Left lobe of liver (tissue), 2 donors: ENCODE results near the gene ORC5. TPM values are rescaled to one million over a fixed set of nuclear protein-coding genes. Genes with fewer than 3 reads are reported as not detected.
"Not testable (repeated sequence)": the region's sequence is repeated elsewhere in the genome, so short reads cannot be mapped to it uniquely, and the experiment has no call there.

Experiments
- ATAC-seq: fragments of 200-7000 bp; cut with Tn5 transposase; one replicate; pipeline ENCODE4 v1.9.1; 2020; ENCODE audit warnings: mild to moderate bottlenecking, moderate library complexity
- DNase-seq: peaks from one replicate; pipeline ENCODE4 v3.0.0-alpha.2; 2020; ENCODE audit warnings: low spot score
- total RNA-seq: library from RNA; stranded (reverse); gene quantifications from one replicate; pipeline ENCODE4 v1.2.1, GENCODE V29; 2021
- donor health status: DM: no; HTN: no; CAD: no; lungs with moderate emphysema.
- donor health status: DM: no; HTN: yes; CAD: no.

Gene ORC5
- total RNA-seq, result 13.9 TPM

DNA sequence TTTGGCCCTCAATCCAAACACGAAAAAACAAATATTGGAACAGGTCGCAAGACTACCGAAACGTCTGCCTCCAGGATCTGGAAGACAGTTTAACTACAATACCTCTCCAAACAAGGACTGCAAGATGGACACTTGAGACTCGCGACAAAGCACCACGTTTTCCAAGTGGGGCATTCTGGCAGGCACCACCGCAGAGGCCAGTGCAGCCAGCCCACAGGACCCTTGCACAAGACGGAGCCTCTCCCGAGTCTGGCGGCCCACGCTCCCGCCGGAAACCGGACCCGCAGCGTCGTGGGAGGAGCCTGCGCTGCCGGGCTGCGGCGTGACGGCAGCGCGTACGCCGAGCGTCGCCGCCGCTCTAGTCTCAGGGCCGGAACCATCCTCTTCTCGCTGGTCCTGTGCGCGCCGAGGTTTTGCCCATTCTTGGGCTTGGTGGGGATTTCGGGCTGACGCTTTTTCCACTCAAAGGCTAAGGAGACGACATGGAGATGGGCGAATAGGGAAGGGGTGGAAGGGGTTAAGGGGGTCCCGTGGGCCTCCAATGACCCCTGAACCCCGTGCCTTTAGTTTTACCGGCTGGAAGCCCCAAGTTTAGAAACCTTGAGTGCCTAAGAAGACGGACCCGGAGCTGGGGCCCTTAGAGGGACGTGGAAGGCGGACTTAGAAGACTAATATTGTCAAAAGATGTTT is at the start of gene ORC5:
Gene ORC5 (minus strand): TSS at position 283 of the 690 bp plus-strand sequence. CDS start 109 bp downstream, at position 174.
- DNase-seq (peak; percentile 79), ATAC-seq (peak; percentile 100)

DNA sequence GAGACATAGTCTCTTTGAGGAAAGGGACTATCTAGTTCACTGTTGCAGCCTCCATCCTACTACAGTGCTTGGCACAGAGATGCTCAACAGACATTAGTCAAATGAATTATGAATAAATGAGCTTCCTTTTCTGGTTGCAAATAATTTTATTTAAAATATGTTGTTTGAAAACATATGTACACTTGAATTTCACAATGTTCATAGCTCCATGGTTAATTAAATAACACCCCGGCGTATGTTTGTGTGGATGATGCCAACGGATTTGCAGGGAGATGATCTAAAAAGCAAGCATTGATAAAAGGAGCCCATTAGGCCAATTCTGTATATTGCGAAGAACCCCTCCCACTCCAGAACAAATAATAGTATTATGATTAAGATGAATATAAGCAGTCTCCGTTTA is 47.8 kb upstream of the ORC5 start:
- ATAC-seq (no peak), DNase-seq (no peak)

GRCh38 chr7:104255194-104255593 is 47.4 kb upstream of the ORC5 start:
- ATAC-seq (no peak), DNase-seq (no peak)

DNA sequence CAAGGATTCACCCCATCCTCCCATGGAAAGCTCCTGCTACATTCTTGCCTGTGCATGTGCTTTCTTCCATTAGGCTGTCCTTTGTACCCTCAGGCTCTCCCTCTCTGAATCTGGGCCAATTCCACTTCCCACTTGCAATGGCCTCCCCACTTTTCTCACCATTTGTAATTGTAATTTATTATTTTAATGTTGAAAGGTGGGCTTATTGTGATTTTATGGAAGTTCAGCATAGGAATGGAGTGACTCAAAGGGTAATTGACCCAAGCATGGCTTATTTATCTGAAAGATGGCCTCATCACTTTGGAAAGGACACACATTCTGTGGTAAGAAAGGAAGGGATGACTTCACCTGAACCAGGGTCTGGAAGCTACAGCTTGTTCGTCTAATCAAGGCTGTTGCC is 46.9 kb upstream of the ORC5 start:
- DNase-seq (no peak), ATAC-seq (no peak)

DNA sequence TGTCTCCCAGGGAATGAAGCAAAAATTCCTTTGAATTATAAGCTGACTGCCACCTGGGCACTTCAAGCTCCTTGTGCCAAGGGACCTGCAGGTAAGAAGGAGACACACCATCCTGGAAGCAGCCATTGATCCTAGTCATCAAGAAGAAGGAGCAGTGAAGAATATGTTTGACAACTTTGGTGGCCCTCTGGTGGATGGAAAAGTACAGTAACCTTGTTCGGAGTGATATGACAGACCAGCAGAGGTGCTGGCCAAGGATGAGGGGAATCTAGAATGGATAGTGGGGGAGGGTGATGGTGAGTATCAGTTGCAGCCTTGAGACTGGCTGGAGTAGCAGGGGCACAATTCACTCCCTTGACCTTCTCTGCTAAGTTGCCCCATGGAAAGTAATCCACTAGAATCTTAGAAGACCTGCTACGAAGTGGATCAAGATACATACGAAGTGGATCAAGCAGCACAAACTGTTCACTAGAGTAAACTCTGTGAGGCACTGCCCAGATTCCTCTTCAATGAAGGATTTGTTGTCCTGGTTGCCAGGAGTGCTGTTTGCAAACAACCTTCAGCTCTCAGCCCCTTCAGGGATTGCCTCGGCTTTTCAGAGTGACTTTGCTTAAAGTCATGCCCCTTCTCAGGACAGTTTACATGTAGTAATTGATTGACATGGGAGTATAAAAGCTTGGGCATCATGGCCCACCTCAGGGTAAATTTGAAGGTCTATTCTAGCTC is 44.8 kb upstream of the ORC5 start:
- DNase-seq, result no peak
- ATAC-seq, result peak; percentile 48

- no peak for DNase-seq
- no peak for ATAC-seq
Observed at GRCh38 chr7:104242638-104243037, 34.8 kb upstream of the ORC5 start.

- peak; percentile 29 for ATAC-seq
- no peak for DNase-seq
Observed at GRCh38 chr7:104241538-104242209, 33.9 kb upstream of the ORC5 start.

GRCh38 chr7:104241135-104241534 is 33.3 kb upstream of the ORC5 start:
- DNase-seq, result no peak
- ATAC-seq, result no peak

DNA sequence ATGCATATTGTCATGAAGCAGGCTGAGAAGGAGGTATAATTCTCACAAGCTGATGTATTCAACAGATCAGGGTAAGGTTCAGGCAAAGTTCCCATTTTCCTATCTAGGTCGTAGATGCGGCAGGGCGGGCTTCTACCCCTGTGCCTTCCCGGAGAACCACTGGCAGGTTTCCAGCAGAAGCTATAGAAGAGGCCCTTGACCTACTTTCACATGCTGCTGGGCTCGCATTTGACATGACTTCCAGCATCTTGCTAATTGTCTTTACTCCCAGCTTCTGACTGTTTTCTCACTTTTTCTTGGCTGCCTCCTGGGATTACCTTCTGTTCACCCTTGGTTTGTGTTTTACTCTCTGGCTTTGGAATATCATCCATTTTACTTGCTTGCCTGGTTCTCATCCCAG is 32.6 kb upstream of the ORC5 start:
- no peak for DNase-seq
- no peak for ATAC-seq

DNA sequence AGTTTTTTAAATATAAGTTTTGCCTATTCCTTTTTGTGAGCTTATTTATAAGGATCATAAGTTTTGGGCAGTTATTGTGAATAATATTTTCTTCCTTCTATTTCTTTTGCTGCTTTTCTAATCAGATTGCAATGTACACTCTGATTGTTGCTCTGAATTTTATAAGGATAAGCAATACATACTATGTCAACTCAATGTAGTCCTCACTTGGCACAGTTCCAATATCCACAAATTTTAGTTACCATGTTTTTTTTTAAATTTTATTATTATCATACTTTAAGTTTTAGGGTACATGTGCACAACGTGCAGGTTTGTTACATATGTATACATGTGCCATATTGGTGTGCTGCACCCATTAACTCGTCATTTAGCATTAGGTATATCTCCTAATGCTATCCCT is 27.2 kb upstream of the ORC5 start:
- not testable (repeated sequence) for ATAC-seq, DNase-seq

DNA sequence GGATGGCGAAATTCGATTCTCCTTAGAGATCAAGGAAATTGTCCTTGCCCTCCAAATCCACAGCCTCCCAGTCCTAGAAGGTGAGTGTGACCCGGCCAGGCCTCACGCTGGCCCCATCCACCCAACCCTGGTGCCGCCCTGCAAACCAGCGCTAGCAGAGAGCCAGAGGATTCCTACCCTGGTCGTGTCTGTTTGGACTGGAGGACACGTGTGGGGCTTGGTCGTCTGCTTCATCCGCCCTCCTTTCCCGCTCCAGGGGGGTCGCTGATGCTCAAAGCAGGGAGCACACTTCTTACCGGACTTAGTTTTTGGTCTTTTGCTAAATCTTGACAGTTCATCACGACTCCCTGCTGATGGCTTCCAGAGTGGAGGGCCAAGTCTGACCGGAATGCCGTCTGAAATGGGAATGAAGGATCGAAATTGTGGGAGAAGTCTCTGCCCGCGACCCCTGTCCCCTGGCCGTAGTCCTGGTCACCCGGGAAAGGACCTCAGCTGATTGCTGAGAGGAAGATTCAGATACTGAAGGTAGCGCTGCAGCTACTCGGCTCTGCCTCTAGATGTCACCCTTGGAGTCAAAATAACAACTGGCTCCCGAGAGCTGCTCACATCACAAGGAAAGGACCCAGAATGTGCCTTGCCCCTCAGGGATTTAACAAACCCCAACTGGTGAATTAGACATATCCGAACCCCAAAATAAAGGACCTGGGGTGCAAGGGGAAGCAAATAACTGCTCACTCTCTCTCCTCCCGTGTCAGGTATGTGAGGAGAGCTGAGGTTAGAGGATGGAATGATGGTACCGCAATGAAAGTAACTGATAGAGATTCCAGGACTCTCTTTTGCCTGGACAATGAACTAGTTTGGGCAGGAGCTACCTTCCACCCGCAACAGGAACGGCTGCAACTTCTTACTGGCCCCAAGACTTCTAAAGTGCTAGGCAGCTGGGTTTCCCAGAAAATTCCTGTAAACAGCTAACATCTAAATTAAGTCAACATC is 23.5 kb upstream of the ORC5 start:
- peak; percentile 48 for DNase-seq
- peak; percentile 97 for ATAC-seq

- no peak for ATAC-seq
- DNase-seq, result no peak
Observed at GRCh38 chr7:104230606-104231005, 22.8 kb upstream of the ORC5 start.

- ATAC-seq, result no peak
Observed at GRCh38 chr7:104228442-104228841, 20.6 kb upstream of the ORC5 start.

DNA sequence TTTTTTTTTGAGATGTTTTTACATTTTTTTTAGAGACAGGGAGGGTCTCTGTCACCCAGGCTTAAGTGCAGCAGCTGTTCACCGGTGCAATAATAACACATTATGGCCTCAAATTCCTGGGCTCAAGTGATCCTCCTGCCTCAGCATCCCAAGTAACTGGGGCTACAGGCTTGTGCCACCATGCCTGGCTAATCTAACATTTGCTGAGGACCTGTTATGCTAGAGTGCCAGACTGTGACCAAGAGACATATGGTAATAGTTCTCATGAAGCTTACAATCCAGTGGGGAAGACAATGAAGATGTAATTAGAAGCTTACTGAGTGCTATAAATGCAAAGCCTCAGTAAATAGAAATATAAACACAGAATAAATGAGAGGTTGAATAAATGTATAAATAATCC is 17.6 kb upstream of the ORC5 start:
- ATAC-seq (no peak), DNase-seq (no peak)

More at GRCh38 chr7:104228442-104228841, 20.6 kb upstream of the ORC5 start:
- no peak for DNase-seq

- ATAC-seq (no peak), DNase-seq (no peak)
Observed at GRCh38 chr7:104217620-104218019, 9.8 kb upstream of the ORC5 start.

GRCh38 chr7:104209063-104209462 is 1.2 kb upstream of the ORC5 start:
- DNase-seq, result no peak
- ATAC-seq, result no peak

DNA sequence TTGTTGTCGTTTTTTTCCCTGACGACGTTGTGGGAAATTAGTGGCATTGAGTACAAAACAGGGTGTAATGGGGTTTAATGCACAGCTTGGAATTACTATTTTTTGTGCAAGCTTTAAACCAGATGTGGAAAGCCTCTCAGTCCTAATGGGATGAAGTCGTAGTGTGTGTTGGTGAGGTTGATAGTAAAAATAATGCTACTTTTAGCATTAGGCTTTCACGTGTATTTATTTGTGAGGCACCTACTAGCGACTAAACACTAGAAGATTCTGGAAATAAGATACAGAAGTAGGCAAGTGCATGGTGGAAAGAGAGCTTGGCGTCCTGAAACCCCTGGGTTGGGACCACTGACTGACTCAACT is 588 bp upstream of the ORC5 start:
- ATAC-seq (no peak), DNase-seq (no peak)

DNA sequence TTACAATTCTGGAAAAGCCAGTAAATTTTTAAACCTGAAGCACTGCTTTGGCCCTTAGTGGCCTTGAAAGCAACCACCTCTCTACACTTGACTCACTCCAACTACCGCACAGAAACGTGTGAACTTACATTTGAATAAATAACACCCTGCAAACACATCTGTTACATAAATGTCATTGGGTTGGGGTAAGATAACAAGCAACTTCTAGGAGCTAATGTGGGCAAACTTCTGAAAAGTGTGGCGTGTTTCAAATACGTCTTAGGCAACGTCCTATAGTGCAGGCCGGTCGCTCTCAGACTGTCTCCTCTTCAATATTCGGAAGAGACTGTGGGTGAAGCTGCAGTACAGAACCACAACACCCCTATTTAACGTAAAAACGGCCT is 474 bp downstream of the ORC5 start:
- DNase-seq (no peak), ATAC-seq (peak; percentile 51)

DNA sequence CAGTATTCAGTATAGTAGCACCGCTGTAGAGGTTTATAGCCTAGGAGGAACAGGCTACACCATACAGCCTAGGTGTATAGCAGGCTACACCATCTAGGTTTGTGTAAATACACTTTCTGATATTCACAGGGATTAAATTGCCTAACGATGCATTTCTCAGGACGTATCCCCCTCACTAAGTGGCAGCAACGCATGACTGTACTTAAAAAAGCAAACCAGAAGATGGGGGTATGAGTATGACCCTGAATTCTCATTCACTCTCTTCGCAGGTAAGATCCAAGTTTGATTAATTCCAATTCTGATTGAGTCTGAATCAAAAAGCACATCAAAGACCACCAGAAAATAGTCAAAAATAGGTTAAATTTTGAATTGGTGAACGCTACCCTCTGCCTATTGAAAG is 972 bp downstream of the ORC5 start:
- DNase-seq, result no peak
- ATAC-seq, result no peak

GRCh38 chr7:104198673-104199278 is 9.0 kb downstream of the ORC5 start:
- ATAC-seq (no peak), DNase-seq (no peak)
